ENCODE data around the gene TUBB2B. TPM values are rescaled to one million over a fixed set of nuclear protein-coding genes. Genes with fewer than 3 reads are reported as not detected.

Gene TUBB2B
- total and polyA plus RNA-seq, 9 donors: 0.67 to 3.6 (median 1.1) TPM

GRCh38 chr6:3211681-3212080 is 15.8 kb downstream of the TUBB2B start:
- WGBS, 3 donors: 54 to 66% (median 56%) methylated on average over 5 of the region's 5 CpGs
- H3K36me3 ChIP-seq: no peaks in the 10 kb centered on the region
- H3K27ac ChIP-seq: no peak overlapping the region
- intact Hi-C loops (cut with DNase I): loop anchor here in 1 of 4 donors (10.0 kb wide), 1 partner anchor 47 kb away; no protein-coding TSS in a partner anchor
- H3K27me3 ChIP-seq: no peaks in the 10 kb centered on the region
- no peaks in the 10 kb centered on the region for H3K9me3 ChIP-seq
- DNase-seq: no peak
- H3K4me1 ChIP-seq (ENCODE audit: insufficient read depth): no peaks in the 10 kb centered on the region
- TF ChIP-seq CTCF (IDR thresholded peaks at IDR 0.05) (no peak), EP300 (IDR thresholded peaks at IDR 0.05) (no peak), POLR2A (IDR thresholded peaks at IDR 0.05) (no peak)
- H3K4me3 ChIP-seq: no peak overlapping the region

- DNase-seq: no peak
- no peak overlapping the region for H3K4me3 ChIP-seq
- 83% methylated on average over 9 of the region's 9 CpGs for WGBS, 3 donors
- intact Hi-C loops (cut with DNase I): loop anchor here in 1 of 4 donors (10.0 kb wide), 1 partner anchor 45 kb away; no protein-coding TSS in a partner anchor
- no peaks in the 10 kb centered on the region for H3K4me1 ChIP-seq (ENCODE audit: insufficient read depth)
- no peak overlapping the region for H3K27ac ChIP-seq
- H3K36me3 ChIP-seq: no peaks in the 10 kb centered on the region
- TF ChIP-seq EP300 (IDR thresholded peaks at IDR 0.05): no peak
- TF ChIP-seq CTCF (IDR thresholded peaks at IDR 0.05): no peak
- no peak for TF ChIP-seq POLR2A (IDR thresholded peaks at IDR 0.05)
- H3K27me3 ChIP-seq: no peaks in the 10 kb centered on the region
- H3K9me3 ChIP-seq: no peaks in the 10 kb centered on the region
Observed at GRCh38 chr6:3210024-3210610, 17.3 kb downstream of the TUBB2B start.

- TF ChIP-seq EP300 (IDR thresholded peaks at IDR 0.05): no peak
- TF ChIP-seq CTCF (IDR thresholded peaks at IDR 0.05): no peak
- no peak for TF ChIP-seq POLR2A (IDR thresholded peaks at IDR 0.05)
- no peaks in the 10 kb centered on the region for H3K4me1 ChIP-seq (ENCODE audit: insufficient read depth)
- no peaks in the 10 kb centered on the region for H3K36me3 ChIP-seq
- no peaks in the 10 kb centered on the region for H3K9me3 ChIP-seq
- H3K27me3 ChIP-seq: no peaks in the 10 kb centered on the region
- DNase-seq: no peak
- no peak overlapping the region for H3K27ac ChIP-seq
- H3K4me3 ChIP-seq: no peak overlapping the region
- 50 to 52% (median 51%) methylated on average over 17 of the region's 17 CpGs for WGBS, 3 donors
- intact Hi-C loops (cut with DNase I): loop anchor here in 1 of 4 donors (10.0 kb wide), 1 partner anchor 45 kb away; no protein-coding TSS in a partner anchor
Observed at GRCh38 chr6:3209114-3210023, 18.1 kb downstream of the TUBB2B start.

GRCh38 chr6:3208775-3209113 is 18.7 kb downstream of the TUBB2B start:
- no peaks in the 10 kb centered on the region for H3K27me3 ChIP-seq
- intact Hi-C loops (cut with DNase I): no loop called here
- H3K4me3 ChIP-seq: no peak overlapping the region
- H3K4me1 ChIP-seq (ENCODE audit: insufficient read depth): no peaks in the 10 kb centered on the region
- H3K36me3 ChIP-seq: no peaks in the 10 kb centered on the region
- H3K9me3 ChIP-seq: no peaks in the 10 kb centered on the region
- no peak for DNase-seq
- TF ChIP-seq POLR2A (IDR thresholded peaks at IDR 0.05): no peak
- TF ChIP-seq CTCF (IDR thresholded peaks at IDR 0.05): no peak
- no peak for TF ChIP-seq EP300 (IDR thresholded peaks at IDR 0.05)
- no peak overlapping the region for H3K27ac ChIP-seq
- WGBS, 3 donors: 78 to 96% (median 90%) methylated on average over 1 of the region's 1 CpG
